ENCODE measurements around the gene PTPRK. TPM values are rescaled to one million over a fixed set of nuclear protein-coding genes. Genes with fewer than 3 reads are reported as not detected.

The PTPRK gene
- total RNA-seq, 4 donors from 2014 or later, result 40.1 to 82.0 (median 57.6) TPM

DNA sequence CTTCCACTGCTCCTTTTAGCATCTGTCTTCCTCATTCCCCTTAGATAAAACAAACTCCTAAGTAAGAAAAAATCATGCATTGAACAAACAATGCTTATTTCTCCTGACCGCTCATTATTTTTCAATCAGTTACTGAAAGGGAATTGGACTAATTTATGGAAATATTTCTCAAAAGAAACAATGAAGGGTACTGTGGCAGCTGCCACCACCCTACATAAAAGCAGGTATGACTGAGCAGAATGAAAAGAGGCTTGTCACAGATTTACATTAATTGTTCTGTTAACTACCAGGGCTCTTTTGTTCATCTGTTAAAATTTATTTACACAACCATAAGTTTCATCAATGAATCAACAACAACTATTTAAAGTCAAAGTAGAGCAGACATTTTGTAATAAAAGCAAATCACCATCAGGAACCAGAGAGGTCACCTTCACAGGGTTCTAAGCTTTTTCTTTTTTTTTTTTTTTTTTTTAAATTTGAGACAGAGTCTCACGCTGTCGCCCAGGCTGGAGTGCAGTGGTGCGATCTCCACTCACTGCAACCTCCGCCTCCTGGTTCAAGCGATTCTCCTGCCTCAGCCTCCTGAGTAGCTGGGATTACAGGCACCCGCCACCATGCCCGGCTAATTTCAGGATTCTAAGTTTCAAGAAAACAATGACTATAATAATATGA, 204.0 kb downstream of the PTPRK start:
- no peak for TF ChIP-seq EP300 (IDR thresholded peaks at IDR 0.05)
- no peak for TF ChIP-seq POLR2A (IDR thresholded peaks at IDR 0.05)
- no peak for TF ChIP-seq POLR2AphosphoS5 (IDR thresholded peaks at IDR 0.05)
- TF ChIP-seq CTCF (IDR thresholded peaks at IDR 0.05), result no peak
- Histone ChIP-seq H3K4me3 (no peak overlapping the region), H3K27ac (no peak overlapping the region), H3K9me3 (no peaks in the 10 kb centered on the region), H3K36me3 (no peaks in the 10 kb centered on the region), H3K4me1 (no peaks in the 10 kb centered on the region), H3K27me3 (no peaks in the 10 kb centered on the region)
- WGBS, result 96% methylated on average over 8 of the region's 8 CpGs
- no peak for DNase-seq (ENCODE audit: low spot score in 2 of 2)

- H3K9me3 ChIP-seq, result no peaks in the 10 kb centered on the region
- no peak overlapping the region for H3K27ac ChIP-seq
- H3K4me1 ChIP-seq, result no peaks in the 10 kb centered on the region
- no peak for DNase-seq (ENCODE audit: low spot score in 2 of 2)
- TF ChIP-seq EP300 (IDR thresholded peaks at IDR 0.05) (no peak), CTCF (IDR thresholded peaks at IDR 0.05) (no peak), POLR2A (IDR thresholded peaks at IDR 0.05) (no peak), POLR2AphosphoS5 (IDR thresholded peaks at IDR 0.05) (no peak)
- H3K36me3 ChIP-seq, result no peaks in the 10 kb centered on the region
- no peak overlapping the region for H3K4me3 ChIP-seq
- H3K27me3 ChIP-seq, result no peaks in the 10 kb centered on the region
These were observed 206.2 kb downstream of the PTPRK start for GRCh38 chr6:128314190-128314589.

DNA sequence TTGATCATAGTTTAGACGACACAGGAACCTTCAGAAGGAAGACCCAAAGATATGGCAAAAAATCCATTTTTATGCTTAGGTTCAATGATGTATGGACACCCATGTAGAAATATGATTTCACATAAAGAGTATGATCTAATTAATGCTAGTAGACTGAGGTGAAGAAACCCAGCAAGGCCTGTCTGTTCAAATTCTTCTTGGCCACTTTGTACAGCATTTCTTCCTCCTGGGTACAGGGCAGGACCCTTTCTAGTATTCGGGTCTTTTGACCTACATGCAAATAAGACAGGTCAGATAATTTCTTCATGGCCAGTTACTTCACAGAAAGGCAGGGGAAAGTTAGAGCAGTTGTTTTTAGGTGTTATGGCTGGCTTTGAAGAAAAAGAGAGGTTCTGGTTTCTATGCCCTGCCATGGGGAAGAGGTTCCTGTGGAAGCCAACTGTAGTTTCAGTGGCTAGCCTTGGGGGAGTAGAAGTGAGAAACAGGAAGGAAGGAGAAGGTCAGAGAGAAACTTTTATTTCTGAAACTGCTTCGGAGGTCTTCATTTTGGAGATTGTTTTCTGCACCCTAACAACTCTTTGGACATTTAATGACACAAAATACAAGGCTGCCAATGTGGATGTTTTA, 208.3 kb downstream of the PTPRK start:
- no peaks in the 10 kb centered on the region for H3K4me1 ChIP-seq
- TF ChIP-seq POLR2A (IDR thresholded peaks at IDR 0.05) (no peak), EP300 (IDR thresholded peaks at IDR 0.05) (no peak), POLR2AphosphoS5 (IDR thresholded peaks at IDR 0.05) (no peak), CTCF (IDR thresholded peaks at IDR 0.05) (no peak)
- no peak overlapping the region for H3K27ac ChIP-seq
- no peaks in the 10 kb centered on the region for H3K9me3 ChIP-seq
- no peaks in the 10 kb centered on the region for H3K36me3 ChIP-seq
- DNase-seq (ENCODE audit: low spot score in 2 of 2), result no peak
- H3K27me3 ChIP-seq, result no peaks in the 10 kb centered on the region
- no peak overlapping the region for H3K4me3 ChIP-seq
- WGBS, result 92% methylated on average over 3 of the region's 3 CpGs

DNA sequence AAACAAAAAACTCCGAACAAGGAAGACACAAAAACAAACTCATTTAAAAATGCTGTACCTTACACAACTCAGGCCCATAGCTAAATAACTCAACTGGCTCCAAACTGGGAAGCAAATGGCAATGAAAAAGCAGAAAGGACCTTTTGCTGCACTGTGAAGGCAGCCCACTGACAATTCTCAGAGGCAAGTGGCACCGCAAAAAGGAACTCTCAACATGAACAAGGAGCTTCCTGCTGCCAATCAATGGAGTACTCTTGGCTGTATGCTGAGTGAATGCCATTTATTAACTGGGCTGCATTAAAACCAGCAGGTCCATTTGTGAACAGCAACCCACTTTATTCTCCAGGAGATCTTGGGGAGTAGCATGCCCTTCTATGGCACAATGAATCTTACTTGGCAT, 209.9 kb downstream of the PTPRK start:
- TF ChIP-seq POLR2A (IDR thresholded peaks at IDR 0.05) (no peak), EP300 (IDR thresholded peaks at IDR 0.05) (no peak), CTCF (IDR thresholded peaks at IDR 0.05) (no peak), POLR2AphosphoS5 (IDR thresholded peaks at IDR 0.05) (no peak)
- Histone ChIP-seq H3K27me3 (no peaks in the 10 kb centered on the region), H3K4me3 (no peak overlapping the region), H3K4me1 (no peaks in the 10 kb centered on the region), H3K9me3 (no peaks in the 10 kb centered on the region), H3K36me3 (no peaks in the 10 kb centered on the region), H3K27ac (no peak overlapping the region)
- no peak for DNase-seq (ENCODE audit: low spot score in 2 of 2)
- WGBS, result 88% methylated on average over 2 of the region's 2 CpGs

DNA sequence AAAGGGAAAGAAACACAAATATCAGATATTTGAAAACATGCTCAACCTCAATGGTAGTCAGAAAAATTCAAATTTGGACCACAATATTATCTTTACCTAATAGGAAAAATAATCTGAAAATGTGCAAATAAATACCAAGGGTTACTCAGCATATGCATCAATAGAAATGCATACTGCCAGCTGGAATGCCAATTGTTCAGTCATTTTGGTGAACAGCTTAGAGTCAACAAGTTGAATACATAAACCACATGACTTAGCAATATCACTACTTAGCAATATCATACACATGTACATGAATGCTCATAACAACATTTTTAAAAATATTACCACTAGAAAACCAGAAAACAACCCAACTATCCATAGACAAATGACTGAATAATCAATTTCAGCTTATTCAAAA, 212.7 kb downstream of the PTPRK start:
- Histone ChIP-seq H3K27ac (no peak overlapping the region), H3K9me3 (no peaks in the 10 kb centered on the region), H3K4me3 (no peak overlapping the region), H3K27me3 (no peaks in the 10 kb centered on the region), H3K4me1 (no peaks in the 10 kb centered on the region), H3K36me3 (no peaks in the 10 kb centered on the region)
- no peak for DNase-seq (ENCODE audit: low spot score in 2 of 2)
- TF ChIP-seq EP300 (IDR thresholded peaks at IDR 0.05) (no peak), POLR2A (IDR thresholded peaks at IDR 0.05) (no peak), POLR2AphosphoS5 (IDR thresholded peaks at IDR 0.05) (no peak), CTCF (IDR thresholded peaks at IDR 0.05) (no peak)

All from suprapubic skin (tissue), 4 donors.